Right lobe of liver (tissue), 6 donors: Measurements from ENCODE around the gene SH3RF1. TPM values are rescaled to one million over a fixed set of nuclear protein-coding genes. Genes with fewer than 3 reads are reported as not detected.
A peak's percentile ranks its signal among the peaks of the same experiment; 100 is the strongest.

Experiments
- ATAC-seq, 4 donors: fragments of 200-7000 bp; cut with Tn5 transposase; one replicate each; pipeline ENCODE4 v1.9.1; 2020; ENCODE audit warnings: mild to moderate bottlenecking in 4 of 4, moderate library complexity in 4 of 4
- DNase-seq, 3 donors: peaks; one replicate each; pipeline ENCODE4 v3.0.0-alpha.2; 2020
- H3K27ac ChIP-seq, 3 donors: fragments of 200-600 bp; one replicate each; pipeline ENCODE4 v1.8.0; 2022
- H3K27me3 ChIP-seq, 2 donors: fragments of 200-600 bp; one replicate each; pipeline ENCODE4 v1.8.0; 2022
- H3K36me3 ChIP-seq, 4 donors: fragments of 200-600 bp; sonication (generic) in 1 of 4; one replicate each; pipeline versions ENCODE4 v1.5.1 to v1.8.0; 2017 to 2022; ENCODE audit warnings: control low read depth in 1 of 4
- H3K4me1 ChIP-seq, 4 donors: fragments of 200-600 bp; sonication (generic) in 1 of 4; one replicate each; pipeline versions ENCODE4 v1.5.1 to v1.8.0; 2017 to 2022; ENCODE audit warnings: control low read depth in 1 of 4
- H3K4me3 ChIP-seq, 3 donors: fragments of 200-600 bp; one replicate each; pipeline ENCODE4 v1.8.0; 2022
- H3K9me3 ChIP-seq, 4 donors: fragments of 200-600 bp; sonication (generic) in 1 of 4; one replicate each; pipeline versions ENCODE4 v1.5.1 to v1.8.0; 2017 to 2022; ENCODE audit warnings: control low read depth in 1 of 4
- POLR2A ChIP-seq: fragments of 450-650 bp; IDR thresholded peaks from one replicate; pipeline ENCODE4 v1.6.1; 2017; ENCODE audit warnings: antibody characterized with exemption, mild to moderate bottlenecking
- WGBS: methylation state at CpG from one replicate; pipeline ENCODE4 v1.1.6; 2018; ENCODE audit warnings: low coverage, low lambda C conversion rate; ENCODE audit not compliant: insufficient coverage; ENCODE audit errors: missing lambda C conversion rate; 5-methylcytosine and 5-hydroxymethylcytosine counted together
- intact Hi-C, 2 donors: fragments of 100-400 bp; cut with DNase I; formaldehyde crosslinking; loops; one replicate each; pipeline versions ENCODE4 v1.11.2 to v1.14.1; 2022
- total RNA-seq, 6 experiments: library from RNA; depleted of rRNA in 2 of 6; stranded (reverse); fragments of >200 nt in 2 of 6; fragmentation: NEBNext Ultra II Directional in 3 of 6; extraction: Animal tissue kit (Norgen Biotek cat#: 25700) in 3 of 6; gene quantifications; one replicate each; pipeline versions ENCODE4 v1.1.0 to v1.2.4, GENCODE V29; 2016 to 2023
- TF ChIP-seq, protein P1 (sequence below), 4 donors: fragments of 200-600 bp in 3 of 4; fragments of 450-650 bp in 1 of 4; IDR thresholded peaks; one replicate each; pipeline versions ENCODE4 v1.5.1 to v1.8.0; 2016 to 2022; ENCODE audit warnings: antibody characterized with exemption in 4 of 4, mild to moderate bottlenecking in 2 of 4
- donor health status: DM: no; HTN: yes; CAD: no.
- donor health status: DM: no; HTN: no; CAD: no.
- donor health status: DM: no; HTN: no; CAD: no.
- donor health status: DM: no; HTN: yes; CAD: no.
- donor health status: DM: no; HTN: yes; CAD: no.

SH3RF1 gene
- total RNA-seq, 6 experiments from 2014 or later = 5.5 to 11.0 (median 7.3) TPM

DNA sequence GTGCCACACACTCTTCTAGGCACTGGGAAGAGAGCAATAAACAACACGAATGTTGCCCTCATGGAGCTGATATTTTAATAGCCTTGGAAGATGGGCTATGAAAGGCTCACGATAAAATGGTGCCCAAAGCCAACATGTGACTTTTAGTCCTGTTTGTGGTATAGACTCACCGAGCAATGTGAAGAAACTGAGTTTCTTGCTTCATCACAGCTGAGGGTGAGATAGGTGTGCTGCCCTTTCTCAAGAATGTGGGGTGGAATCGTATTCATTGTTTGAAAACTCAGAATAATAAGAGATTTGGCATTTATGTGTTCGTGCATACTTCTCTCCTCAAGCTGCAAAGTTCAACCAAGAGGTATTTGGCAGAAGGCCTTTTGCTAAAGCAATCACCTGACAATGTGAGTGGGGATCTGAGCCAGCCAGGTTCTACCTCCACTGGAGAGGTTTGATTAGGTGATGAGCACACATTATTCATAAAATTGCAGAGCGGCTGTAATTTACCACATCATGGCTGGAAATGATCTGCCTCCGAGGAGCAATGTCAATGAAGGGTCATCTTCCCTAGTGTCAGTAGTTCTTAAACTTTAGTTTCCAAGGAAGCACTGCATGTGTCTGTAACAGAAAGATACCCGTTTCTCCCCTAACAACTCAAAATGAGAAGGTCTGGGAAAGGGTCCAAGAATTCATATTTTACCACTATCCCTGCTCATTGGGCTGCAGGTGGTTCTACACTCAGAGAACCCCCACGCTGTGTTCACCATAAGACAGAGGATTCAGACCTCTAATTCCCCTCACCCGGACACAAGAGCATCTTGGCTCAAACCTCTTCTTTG is 218.8 kb downstream of the SH3RF1 start:
- peak; percentile 84 to 95 (median 94) for ATAC-seq
- Histone ChIP-seq H3K27me3 (no peaks in the 10 kb centered on the region), H3K4me1 (peaks cover 0 to 12% (median 7%) of the 10 kb centered on the region in 4 donors), H3K27ac (peak overlapping the region in 1 of 3 donors; percentile 26), H3K4me3 (no peak overlapping the region), H3K36me3 (no peaks in the 10 kb centered on the region), H3K9me3 (no peaks in the 10 kb centered on the region)
- intact Hi-C loops = no loop called here
- peak in 2 of 3 donors; percentile 44 to 69 for DNase-seq
- TF ChIP-seq, protein P1, sequence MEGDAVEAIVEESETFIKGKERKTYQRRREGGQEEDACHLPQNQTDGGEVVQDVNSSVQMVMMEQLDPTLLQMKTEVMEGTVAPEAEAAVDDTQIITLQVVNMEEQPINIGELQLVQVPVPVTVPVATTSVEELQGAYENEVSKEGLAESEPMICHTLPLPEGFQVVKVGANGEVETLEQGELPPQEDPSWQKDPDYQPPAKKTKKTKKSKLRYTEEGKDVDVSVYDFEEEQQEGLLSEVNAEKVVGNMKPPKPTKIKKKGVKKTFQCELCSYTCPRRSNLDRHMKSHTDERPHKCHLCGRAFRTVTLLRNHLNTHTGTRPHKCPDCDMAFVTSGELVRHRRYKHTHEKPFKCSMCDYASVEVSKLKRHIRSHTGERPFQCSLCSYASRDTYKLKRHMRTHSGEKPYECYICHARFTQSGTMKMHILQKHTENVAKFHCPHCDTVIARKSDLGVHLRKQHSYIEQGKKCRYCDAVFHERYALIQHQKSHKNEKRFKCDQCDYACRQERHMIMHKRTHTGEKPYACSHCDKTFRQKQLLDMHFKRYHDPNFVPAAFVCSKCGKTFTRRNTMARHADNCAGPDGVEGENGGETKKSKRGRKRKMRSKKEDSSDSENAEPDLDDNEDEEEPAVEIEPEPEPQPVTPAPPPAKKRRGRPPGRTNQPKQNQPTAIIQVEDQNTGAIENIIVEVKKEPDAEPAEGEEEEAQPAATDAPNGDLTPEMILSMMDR (IDR thresholded peaks at IDR 0.05) = no peak
- TF ChIP-seq POLR2A = no peak
- 37% methylated on average over 9 of the region's 10 CpGs for WGBS

DNA sequence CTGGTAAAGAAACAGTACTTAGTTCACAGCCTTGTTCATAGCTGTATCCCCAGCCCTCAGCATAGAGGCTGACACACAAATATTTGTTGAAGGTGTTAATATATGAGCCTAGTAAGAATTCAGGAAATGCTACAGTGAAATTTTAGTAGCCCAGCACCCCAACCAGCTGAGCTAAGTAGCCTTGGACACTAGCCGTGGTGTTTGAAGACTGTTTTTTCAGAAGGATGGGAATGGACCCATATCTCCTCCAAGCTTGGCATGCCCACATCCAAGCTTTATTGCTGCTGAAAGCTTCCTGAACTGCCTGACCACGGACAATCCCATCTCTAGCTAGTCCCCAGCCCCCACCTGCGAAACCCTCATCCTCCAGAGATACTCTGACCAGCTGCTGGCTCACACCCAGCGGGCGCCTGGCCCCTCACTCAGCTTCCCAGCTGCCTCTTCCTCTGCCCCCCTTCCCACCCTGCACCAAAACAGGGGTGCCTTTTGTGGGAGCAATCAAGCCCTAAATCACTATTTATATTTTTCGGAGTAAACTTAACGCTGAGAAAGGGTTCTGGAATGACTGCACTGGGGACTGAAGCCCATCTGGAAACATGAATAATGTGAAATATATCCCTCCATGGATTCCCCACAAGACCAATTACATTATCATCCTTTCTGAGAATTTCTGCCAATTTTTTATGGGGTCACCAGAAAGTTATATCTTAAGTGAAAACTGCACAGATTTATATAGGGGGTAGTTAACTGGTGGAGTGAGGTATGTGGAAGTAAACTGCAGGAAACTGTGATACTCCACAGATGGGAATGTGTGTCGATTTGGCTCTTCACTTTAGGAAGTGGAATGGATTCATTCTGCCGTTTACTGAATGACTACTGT is 219.6 kb downstream of the SH3RF1 start:
- no peak for DNase-seq
- no peaks in the 10 kb centered on the region for H3K9me3 ChIP-seq
- no peaks in the 10 kb centered on the region for H3K36me3 ChIP-seq
- peak overlapping the region in 1 of 3 donors; percentile 26 for H3K27ac ChIP-seq
- H3K4me3 ChIP-seq = no peak overlapping the region
- H3K27me3 ChIP-seq = no peaks in the 10 kb centered on the region
- intact Hi-C loops = no loop called here
- H3K4me1 ChIP-seq = peaks cover 0 to 12% (median 7%) of the 10 kb centered on the region in 4 donors
- TF ChIP-seq, protein P1 (IDR thresholded peaks at IDR 0.05) = no peak
- WGBS = 76% methylated on average over 8 of the region's 9 CpGs
- ATAC-seq = no peak

- no peaks in the 10 kb centered on the region for H3K27me3 ChIP-seq
- no peak for DNase-seq
- intact Hi-C loops = no loop called here
- no peak overlapping the region for H3K4me3 ChIP-seq
- peaks cover 0 to 13% (median 8%) of the 10 kb centered on the region in 4 donors for H3K4me1 ChIP-seq
- H3K27ac ChIP-seq = no peak overlapping the region
- 77% methylated on average over 6 of the region's 7 CpGs for WGBS
- no peaks in the 10 kb centered on the region for H3K36me3 ChIP-seq
- H3K9me3 ChIP-seq = no peaks in the 10 kb centered on the region
- peak; percentile 25 to 80 (median 45) for ATAC-seq
- no peak for TF ChIP-seq POLR2A
- TF ChIP-seq, protein P1 (IDR thresholded peaks at IDR 0.05) = no peak
Observed at GRCh38 chr4:169050284-169050683, 220.5 kb downstream of the SH3RF1 start.

DNA sequence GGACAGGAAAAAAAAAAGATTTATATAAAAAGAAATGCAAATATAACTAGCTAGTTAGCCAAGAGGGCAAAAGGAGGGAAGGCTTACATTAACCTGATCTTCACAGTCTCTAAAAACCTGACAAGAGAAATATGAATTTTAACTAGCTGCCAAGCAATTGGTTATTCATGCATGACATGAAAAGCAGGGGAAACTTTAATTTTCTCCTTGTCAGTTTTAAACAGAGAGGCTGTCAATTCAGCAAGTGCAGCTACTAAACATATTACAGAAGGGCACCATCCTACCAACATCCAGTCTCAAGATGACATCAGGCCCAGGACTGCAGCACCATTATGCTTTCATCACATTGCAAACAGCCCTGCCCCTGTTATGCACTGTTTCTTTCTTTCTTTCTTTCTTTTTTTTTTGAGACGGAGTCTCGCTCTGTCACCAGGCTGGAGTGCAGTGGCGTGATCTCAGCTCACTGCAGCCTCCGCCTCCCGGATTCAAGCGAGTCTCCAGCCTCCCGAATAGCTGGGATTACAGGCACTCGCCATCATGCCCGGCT is 221.8 kb downstream of the SH3RF1 start:
- no peaks in the 10 kb centered on the region for H3K27me3 ChIP-seq
- no peaks in the 10 kb centered on the region for H3K36me3 ChIP-seq
- H3K27ac ChIP-seq = no peak overlapping the region
- no peak for TF ChIP-seq POLR2A
- TF ChIP-seq, protein P1 (IDR thresholded peaks at IDR 0.05) = no peak
- H3K4me3 ChIP-seq = no peak overlapping the region
- no peak for ATAC-seq
- no peaks in the 10 kb centered on the region for H3K9me3 ChIP-seq
- 98% methylated on average over 9 of the region's 9 CpGs for WGBS
- peaks cover 0 to 13% (median 8%) of the 10 kb centered on the region in 4 donors for H3K4me1 ChIP-seq
- no peak for DNase-seq
- intact Hi-C loops = no loop called here
